CD4-positive, alpha-beta T cell (primary cell): Measurements from ENCODE around the gene CEACAM16. TPM values are rescaled to one million over a fixed set of nuclear protein-coding genes. Genes with fewer than 3 reads are reported as not detected.
"Not testable (repeated sequence)": the region's sequence is repeated elsewhere in the genome, so short reads cannot be mapped to it uniquely, and the experiment has no call there.

Experiments
- ATAC-seq: fragments of 200-7000 bp; cut with Tn5 transposase; one replicate; pipeline ENCODE4 v1.10.0; 2022; ENCODE audit warnings: mild to moderate bottlenecking; ENCODE audit not compliant: poor library complexity
- CTCF ChIA-PET: fragments of 350-600 bp; sonication (Branson Sonifier 250); formaldehyde crosslinking; loops from one replicate; lab custom pipeline; 2021; ENCODE audit warnings: antibody characterized with exemption, inconsistent platforms; lab: Charles Lee
- POLR2A ChIA-PET: fragments of 350-600 bp; sonication (Branson Sonifier 250); formaldehyde crosslinking; loops from one replicate; lab custom pipeline; 2021; ENCODE audit warnings: antibody characterized with exemption, inconsistent platforms; lab: Charles Lee
- DNase-seq, 14 experiments: peaks; one replicate each; pipeline ENCODE4 v3.0.0-alpha.2; 2013 to 2020; ENCODE audit warnings: mixed read lengths in 2 of 14
- H3K27ac ChIP-seq, 2 donors: one replicate each; pipeline versions ENCODE4 v1.5.1 to v1.7.0; 2013; ENCODE audit warnings: low read length in 2 of 2, low read depth in 1 of 2, mild to moderate bottlenecking in 1 of 2
- H3K27me3 ChIP-seq, 2 experiments: 1 replicate in 1 of 2; 2 replicates in 1 of 2; pipeline versions ENCODE4 v1.6.1 to v1.7.0; 2013; ENCODE audit warnings: low read length in 2 of 2, control low read depth in 1 of 2, mild to moderate bottlenecking in 1 of 2, moderate library complexity in 1 of 2; ENCODE audit not compliant: insufficient read depth in 2 of 2, control insufficient read depth in 1 of 2
- H3K36me3 ChIP-seq: one replicate; pipeline ENCODE4 v1.6.1; 2013; ENCODE audit warnings: low read length, control low read depth; ENCODE audit not compliant: insufficient read depth
- H3K4me1 ChIP-seq: one replicate; pipeline ENCODE4 v1.6.1; 2013; ENCODE audit warnings: low read length, control low read depth; ENCODE audit not compliant: insufficient read depth
- H3K4me3 ChIP-seq: one replicate; pipeline ENCODE4 v1.5.1; 2013; ENCODE audit warnings: mild to moderate bottlenecking, low read length, moderate library complexity
- H3K9me3 ChIP-seq, 2 experiments: 1 replicate in 1 of 2; 2 replicates in 1 of 2; pipeline versions ENCODE4 v1.6.1 to v1.7.0; 2013; ENCODE audit warnings: low read length in 2 of 2, mild to moderate bottlenecking in 2 of 2, control low read depth in 1 of 2, moderate library complexity in 1 of 2; ENCODE audit not compliant: control insufficient read depth in 1 of 2, insufficient read depth in 1 of 2
- H3K27ac Mint-ChIP-seq: one replicate; pipeline ENCODE4 v1.8.0; 2020; ENCODE audit warnings: mixed read lengths
- H3K27me3 Mint-ChIP-seq: one replicate; pipeline ENCODE4 v1.8.0; 2021; ENCODE audit warnings: mixed read lengths
- H3K36me3 Mint-ChIP-seq: one replicate; pipeline ENCODE4 v1.8.0; 2021; ENCODE audit warnings: low read depth, mixed read lengths
- H3K4me1 Mint-ChIP-seq: one replicate; pipeline ENCODE4 v1.8.0; 2021; ENCODE audit warnings: low read depth, mixed read lengths
- H3K4me3 Mint-ChIP-seq: one replicate; pipeline ENCODE4 v1.8.0; 2020; ENCODE audit warnings: mild to moderate bottlenecking, mixed read lengths
- H3K9me3 Mint-ChIP-seq: one replicate; pipeline ENCODE4 v1.8.0; 2020; ENCODE audit warnings: mixed read lengths
- intact Hi-C, 2 experiments: fragments of 100-400 bp; cut with DNase I in 1 of 2; cut with micrococcal nuclease in 1 of 2; formaldehyde crosslinking; loops; one replicate each; pipeline versions ENCODE4 v1.15.1 to v1.9.0; 2023 to 2025; cut with DNase I, micrococcal nuclease
- total RNA-seq, 174 experiments: library from RNA in 2 of 174; stranded (reverse) in 2 of 174; gene quantifications; one replicate each; pipeline ENCODE4 v1.2.3 and lab custom pipeline; 2021 to 2026
- TF ChIP-seq, protein P1 (sequence below): fragments of 200-600 bp; IDR thresholded peaks from one replicate; pipeline ENCODE4 v1.8.0; 2022; ENCODE audit warnings: antibody characterized with exemption, mild to moderate bottlenecking

The CEACAM16 gene
- total RNA-seq, 2 experiments from 2014 or later, result not detected

DNA sequence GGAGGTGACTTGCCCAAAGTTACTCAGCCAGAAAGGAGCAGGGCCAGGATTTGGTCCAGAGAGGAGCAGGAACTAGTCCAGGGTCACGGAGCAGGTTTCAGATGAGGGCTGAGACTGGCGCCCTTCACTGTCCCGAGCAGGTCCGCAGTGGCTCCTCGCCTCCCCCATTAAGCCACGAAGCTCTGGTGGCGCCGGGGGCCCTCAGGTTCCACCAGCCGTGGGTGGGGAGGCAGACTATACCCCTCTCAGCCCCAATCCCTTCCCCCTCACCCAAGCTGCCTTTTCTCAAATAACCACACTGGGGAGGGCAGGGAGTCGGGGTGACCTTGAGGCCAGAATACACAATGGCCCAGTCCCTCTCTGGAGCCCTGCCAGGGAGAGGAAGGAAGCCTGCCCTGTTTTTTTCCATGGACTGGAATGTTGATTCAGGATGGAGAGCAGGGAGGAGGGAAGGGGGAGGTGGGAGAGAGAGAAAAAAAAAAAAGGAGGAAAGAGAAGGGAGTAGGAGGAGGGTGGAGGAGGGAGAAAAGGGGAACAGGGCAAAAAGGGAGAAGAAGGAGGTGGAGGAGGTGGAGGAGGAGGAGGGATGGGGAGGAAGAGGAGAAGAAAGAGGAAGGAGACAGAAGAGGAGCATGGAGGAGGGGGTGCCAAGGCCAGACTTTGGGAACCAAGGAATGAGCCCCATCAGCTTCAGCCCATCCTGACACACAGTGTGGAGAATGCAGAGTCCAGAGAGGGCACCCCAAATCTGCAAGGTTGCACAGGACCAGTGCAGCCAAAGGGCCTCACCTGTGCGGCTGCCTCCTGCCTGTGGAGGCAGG lies 19.7 kb downstream of the CEACAM16 start:
- Histone ChIP-seq H3K9me3 (peaks cover 8 to 12% of the 10 kb centered on the region in 2 experiments), H3K36me3 (no peaks in the 10 kb centered on the region), H3K4me1 (peaks cover 9% of the 10 kb centered on the region), H3K4me3 (no peak overlapping the region), H3K27me3 (peaks cover 0 to 3% of the 10 kb centered on the region in 2 experiments), H3K27ac (no peak overlapping the region)
- TF ChIP-seq, protein P1, sequence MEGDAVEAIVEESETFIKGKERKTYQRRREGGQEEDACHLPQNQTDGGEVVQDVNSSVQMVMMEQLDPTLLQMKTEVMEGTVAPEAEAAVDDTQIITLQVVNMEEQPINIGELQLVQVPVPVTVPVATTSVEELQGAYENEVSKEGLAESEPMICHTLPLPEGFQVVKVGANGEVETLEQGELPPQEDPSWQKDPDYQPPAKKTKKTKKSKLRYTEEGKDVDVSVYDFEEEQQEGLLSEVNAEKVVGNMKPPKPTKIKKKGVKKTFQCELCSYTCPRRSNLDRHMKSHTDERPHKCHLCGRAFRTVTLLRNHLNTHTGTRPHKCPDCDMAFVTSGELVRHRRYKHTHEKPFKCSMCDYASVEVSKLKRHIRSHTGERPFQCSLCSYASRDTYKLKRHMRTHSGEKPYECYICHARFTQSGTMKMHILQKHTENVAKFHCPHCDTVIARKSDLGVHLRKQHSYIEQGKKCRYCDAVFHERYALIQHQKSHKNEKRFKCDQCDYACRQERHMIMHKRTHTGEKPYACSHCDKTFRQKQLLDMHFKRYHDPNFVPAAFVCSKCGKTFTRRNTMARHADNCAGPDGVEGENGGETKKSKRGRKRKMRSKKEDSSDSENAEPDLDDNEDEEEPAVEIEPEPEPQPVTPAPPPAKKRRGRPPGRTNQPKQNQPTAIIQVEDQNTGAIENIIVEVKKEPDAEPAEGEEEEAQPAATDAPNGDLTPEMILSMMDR, result no peak
- ATAC-seq (no peak), DNase-seq (no peak)
- peaks cover 2% of the 10 kb centered on the region for H3K4me1 Mint-ChIP-seq
- H3K36me3 Mint-ChIP-seq, result no peaks in the 10 kb centered on the region
- peaks cover 6% of the 10 kb centered on the region for H3K9me3 Mint-ChIP-seq
- POLR2A ChIA-PET, result no interaction called here
- intact Hi-C loops, result no loop called here
- CTCF ChIA-PET, result interaction anchor here (1.7 kb wide), 1 partner anchor 52 kb away, joined by 6 read pairs; no protein-coding TSS in a partner anchor
- no peaks in the 10 kb centered on the region for H3K27me3 Mint-ChIP-seq
- no peak overlapping the region for H3K27ac Mint-ChIP-seq
- no peak overlapping the region for H3K4me3 Mint-ChIP-seq

DNA sequence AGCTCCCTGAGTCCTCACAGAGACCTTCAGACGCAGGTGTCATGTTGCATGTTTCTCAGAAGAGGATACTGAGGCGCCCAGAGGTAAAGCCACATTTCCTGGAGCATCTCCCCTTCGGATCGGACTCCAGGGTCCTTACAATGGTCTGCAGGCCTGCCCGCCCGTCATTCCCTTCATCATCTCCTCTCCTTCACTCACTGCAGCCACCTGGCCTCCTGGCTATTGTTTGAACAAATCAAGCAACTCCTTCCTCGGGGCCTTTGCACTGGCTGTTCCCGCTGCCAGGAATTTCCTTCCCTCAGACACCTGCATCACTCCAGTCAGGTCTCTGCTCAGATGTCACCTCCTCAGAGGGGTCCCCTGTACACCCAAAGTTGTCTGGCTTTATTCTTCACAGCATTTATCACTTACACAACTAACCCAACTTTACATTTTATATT lies 20.3 kb downstream of the CEACAM16 start:
- Mint-ChIP-seq H3K4me3 (no peak overlapping the region), H3K4me1 (peaks cover 9% of the 10 kb centered on the region), H3K36me3 (no peaks in the 10 kb centered on the region), H3K27ac (no peak overlapping the region), H3K9me3 (peaks cover 6% of the 10 kb centered on the region), H3K27me3 (no peaks in the 10 kb centered on the region)
- ChIA-PET POLR2A (interaction anchor here (1.0 kb wide), 1 partner anchor 52 kb away, joined by 4 read pairs; no protein-coding TSS in a partner anchor), CTCF (interaction anchor here (10.4 kb wide), 1 partner anchor 51 kb away, joined by 325 read pairs; no protein-coding TSS in a partner anchor)
- DNase-seq, result no peak
- Histone ChIP-seq H3K9me3 (peaks cover 8 to 12% of the 10 kb centered on the region in 2 experiments), H3K4me1 (peaks cover 15% of the 10 kb centered on the region), H3K4me3 (no peak overlapping the region), H3K27ac (no peak overlapping the region), H3K27me3 (peaks cover 0 to 3% of the 10 kb centered on the region in 2 experiments), H3K36me3 (no peaks in the 10 kb centered on the region)
- TF ChIP-seq, protein P1, result no peak
- ATAC-seq, result no peak
- intact Hi-C loops, result no loop called here

DNA sequence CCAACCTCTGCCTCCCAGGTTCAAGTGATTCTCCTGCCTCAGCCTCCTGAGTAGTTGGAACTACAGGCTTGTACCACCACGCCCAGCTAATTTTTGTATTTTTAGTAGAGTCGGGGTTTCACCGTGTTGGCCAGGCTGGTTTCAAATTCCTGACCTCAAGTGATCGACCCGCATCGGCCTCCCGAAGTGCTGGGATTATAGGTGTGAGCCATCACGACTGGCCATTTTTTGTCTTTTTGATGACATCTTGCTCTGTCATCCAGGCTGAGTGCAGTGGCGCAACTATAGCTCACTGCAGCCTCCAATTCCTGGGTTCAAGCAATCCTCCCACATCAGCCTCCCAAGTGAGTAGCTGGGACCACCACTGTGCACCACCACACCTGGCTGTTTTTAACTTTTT lies 21.4 kb downstream of the CEACAM16 start:
- not testable (repeated sequence) for H3K36me3 ChIP-seq, H3K27me3 Mint-ChIP-seq, H3K27ac Mint-ChIP-seq, H3K4me3 Mint-ChIP-seq, H3K36me3 Mint-ChIP-seq, ATAC-seq, H3K27me3 ChIP-seq, H3K9me3 Mint-ChIP-seq, H3K9me3 ChIP-seq, H3K27ac ChIP-seq, DNase-seq, H3K4me3 ChIP-seq
- intact Hi-C loops, result loop anchor here in 1 of 2 experiments (5.0 kb wide), 1 partner anchor 127 kb away; the partner anchor contains the start of gene NECTIN2
- peaks cover 14% of the 10 kb centered on the region for H3K4me1 Mint-ChIP-seq
- POLR2A ChIA-PET, result interaction anchor here (1.0 kb wide), 1 partner anchor 50 kb away, joined by 4 read pairs; no protein-coding TSS in a partner anchor
- peaks cover 20% of the 10 kb centered on the region for H3K4me1 ChIP-seq
- CTCF ChIA-PET, result interaction anchor here (10.4 kb wide), 1 partner anchor 50 kb away, joined by 325 read pairs; no protein-coding TSS in a partner anchor
